A549 (cell line): ENCODE measurements around the gene UBE2O. TPM values are rescaled to one million over a fixed set of nuclear protein-coding genes. Genes with fewer than 3 reads are reported as not detected.
A peak's percentile ranks its signal among the peaks of the same experiment; 100 is the strongest.

Source experiments
- ATOH8 ChIP-seq: fragments of 250-450 bp; sonication (Bioruptor Pico); IDR thresholded peaks from 2 replicates; pipeline ENCODE4 v1.5.0; 2020; ENCODE audit warnings: low read depth, mild to moderate bottlenecking, moderate library complexity
- BHLHE40 ChIP-seq: IDR thresholded peaks from 2 replicates; pipeline ENCODE4 v1.6.1; 2012; ENCODE audit warnings: low read depth, low read length, inconsistent platforms
- CBX8 ChIP-seq: fragments of 200-600 bp; sonication (generic); IDR thresholded peaks from 2 replicates; pipeline ENCODE4 v1.6.1; 2016
- CEBPB ChIP-seq, 2 experiments: fragments of >200 bp in 1 of 2; sonication (Bioruptor Twin) in 1 of 2; formaldehyde crosslinking in 1 of 2; IDR thresholded peaks; 2 replicates each; pipeline ENCODE4 v1.6.1; 2012 to 2016
- E2F6 ChIP-seq: IDR thresholded peaks from 2 replicates; pipeline ENCODE4 v1.6.1; 2012; ENCODE audit warnings: low read depth, borderline replicate concordance
- EHF ChIP-seq: fragments of 250-450 bp; sonication (Bioruptor Pico); IDR thresholded peaks from 2 replicates; pipeline ENCODE4 v1.5.0; 2020; ENCODE audit warnings: mild to moderate bottlenecking
- FOSB ChIP-seq: fragments of 250-450 bp; sonication (Bioruptor Pico); IDR thresholded peaks from 2 replicates; pipeline ENCODE4 v1.5.0; 2020; ENCODE audit warnings: mild to moderate bottlenecking, moderate library complexity
- FOSL2 ChIP-seq, 2 experiments: fragments of 450-650 bp in 1 of 2; fragments of >200 bp in 1 of 2; sonication (Bioruptor Twin) in 1 of 2; formaldehyde crosslinking; IDR thresholded peaks; 2 replicates each; pipeline versions ENCODE4 v1.5.0 to v1.6.1; 2016 to 2020; ENCODE audit warnings: mild to moderate bottlenecking in 1 of 2, moderate library complexity in 1 of 2
- FOXS1 ChIP-seq: fragments of 250-450 bp; sonication (Bioruptor Pico); IDR thresholded peaks from 2 replicates; pipeline ENCODE4 v1.5.0; 2020; ENCODE audit warnings: mild to moderate bottlenecking, moderate library complexity
- GATA3 ChIP-seq: IDR thresholded peaks from 2 replicates; pipeline ENCODE4 v1.6.1; 2012; ENCODE audit warnings: borderline replicate concordance
- HDAC2 ChIP-seq: fragments of 200-600 bp; sonication (generic); IDR thresholded peaks from 2 replicates; pipeline ENCODE4 v1.6.1; 2016
- HMGXB4 ChIP-seq: fragments of 250-450 bp; sonication (Bioruptor Pico); IDR thresholded peaks from 2 replicates; pipeline ENCODE4 v1.5.0; 2021; ENCODE audit warnings: mild to moderate bottlenecking, moderate library complexity, borderline replicate concordance
- HOXA7 ChIP-seq: fragments of 250-450 bp; sonication (Bioruptor Pico); IDR thresholded peaks from 2 replicates; pipeline ENCODE4 v1.5.0; 2020; ENCODE audit warnings: mild to moderate bottlenecking, moderate library complexity
- HOXB13 ChIP-seq: fragments of 250-450 bp; sonication (Bioruptor Pico); IDR thresholded peaks from 2 replicates; pipeline ENCODE4 v1.5.0; 2020; ENCODE audit warnings: low read depth, mild to moderate bottlenecking, moderate library complexity
- JUN ChIP-seq, 2 experiments: fragments of >200 bp; sonication (Bioruptor Twin); formaldehyde crosslinking; IDR thresholded peaks; 2 replicates in 1 of 2; 3 replicates in 1 of 2; pipeline ENCODE4 v1.6.1; 2016 to 2017
- JUNB ChIP-seq: fragments of >200 bp; sonication (Bioruptor Twin); formaldehyde crosslinking; IDR thresholded peaks from 2 replicates; pipeline ENCODE4 v1.6.1; 2016
- MAFK ChIP-seq: fragments of 450-650 bp; IDR thresholded peaks from 2 replicates; pipeline ENCODE4 v1.6.1; 2014; ENCODE audit not compliant: partially characterized antibody
- MAZ ChIP-seq: fragments of 150-350 bp; IDR thresholded peaks from 2 replicates; pipeline ENCODE4 v1.6.1; 2014; ENCODE audit warnings: antibody characterized with exemption, low read depth, low read length, borderline replicate concordance
- NPAS2 ChIP-seq: fragments of 250-450 bp; sonication (Bioruptor Pico); IDR thresholded peaks from 2 replicates; pipeline ENCODE4 v1.8.0; 2022; ENCODE audit warnings: mild to moderate bottlenecking, moderate library complexity, borderline replicate concordance
- NR3C1 ChIP-seq: fragments of >200 bp; sonication (Bioruptor Twin); formaldehyde crosslinking; IDR thresholded peaks from 3 replicates; pipeline ENCODE4 v1.6.1; 2017
- PHF8 ChIP-seq: fragments of 200-600 bp; sonication (generic); IDR thresholded peaks from 2 replicates; pipeline ENCODE4 v1.6.1; 2016; ENCODE audit warnings: low read depth, mild to moderate bottlenecking, antibody characterized with exemption, moderate library complexity, borderline replicate concordance
- RAD21 ChIP-seq, 2 experiments: fragments of >200 bp in 1 of 2; sonication (Bioruptor Twin) in 1 of 2; formaldehyde crosslinking in 1 of 2; IDR thresholded peaks in 1 of 2; conservative IDR thresholded peaks in 1 of 2; 2 replicates in 1 of 2; 3 replicates in 1 of 2; pipeline ENCODE4 v1.6.1; 2012 to 2018; ENCODE audit warnings: inconsistent platforms in 1 of 2
- SMC3 ChIP-seq: fragments of >200 bp; sonication (Bioruptor Twin); formaldehyde crosslinking; IDR thresholded peaks from 3 replicates; pipeline ENCODE4 v1.6.1; 2018; ENCODE audit warnings: inconsistent platforms
- TFCP2L1 ChIP-seq: fragments of 250-450 bp; sonication (Bioruptor Pico); IDR thresholded peaks from 2 replicates; pipeline ENCODE4 v1.5.0; 2021; ENCODE audit warnings: mild to moderate bottlenecking
- USF2 ChIP-seq: fragments of 450-650 bp; IDR thresholded peaks from 2 replicates; pipeline ENCODE4 v1.6.1; 2014; ENCODE audit warnings: antibody characterized with exemption
- ZC3H11A ChIP-seq: fragments of 450-650 bp; IDR thresholded peaks from 2 replicates; pipeline ENCODE4 v1.6.1; 2014; ENCODE audit warnings: antibody characterized with exemption, mild to moderate bottlenecking
- ZFP36 ChIP-seq: fragments of 450-650 bp; IDR thresholded peaks from 2 replicates; pipeline ENCODE4 v1.6.1; 2014; ENCODE audit warnings: borderline replicate concordance; ENCODE audit not compliant: partially characterized antibody
- polyA plus RNA-seq, 4 experiments: library from polyadenylated mRNA; depleted of rRNA in 3 of 4; stranded (reverse); fragments of >200 nt; fragmentation: RNase III in 1 of 4; extraction: RNeasy Plus Mini Kit Qiagen cat#74134 plus additional on column Dnase treatment in 1 of 4; gene quantifications; 2 replicates in 3 of 4; 3 replicates in 1 of 4; pipeline ENCODE4 v1.2.3, GENCODE V29; 2011 to 2017
- TF ChIP-seq, protein P1 (sequence below): fragments of 200-600 bp; sonication (generic); IDR thresholded peaks from 2 replicates; pipeline ENCODE4 v1.6.1; 2016; ENCODE audit warnings: antibody characterized with exemption, mild to moderate bottlenecking, moderate library complexity
- TF ChIP-seq, protein P2 (sequence below): IDR thresholded peaks from 2 replicates; pipeline ENCODE4 v1.6.1; 2012

Gene UBE2O
- polyA plus RNA-seq, 2 of the 4 experiments (the other 2 are of a cell fraction) = 22.0 to 25.7 TPM

DNA sequence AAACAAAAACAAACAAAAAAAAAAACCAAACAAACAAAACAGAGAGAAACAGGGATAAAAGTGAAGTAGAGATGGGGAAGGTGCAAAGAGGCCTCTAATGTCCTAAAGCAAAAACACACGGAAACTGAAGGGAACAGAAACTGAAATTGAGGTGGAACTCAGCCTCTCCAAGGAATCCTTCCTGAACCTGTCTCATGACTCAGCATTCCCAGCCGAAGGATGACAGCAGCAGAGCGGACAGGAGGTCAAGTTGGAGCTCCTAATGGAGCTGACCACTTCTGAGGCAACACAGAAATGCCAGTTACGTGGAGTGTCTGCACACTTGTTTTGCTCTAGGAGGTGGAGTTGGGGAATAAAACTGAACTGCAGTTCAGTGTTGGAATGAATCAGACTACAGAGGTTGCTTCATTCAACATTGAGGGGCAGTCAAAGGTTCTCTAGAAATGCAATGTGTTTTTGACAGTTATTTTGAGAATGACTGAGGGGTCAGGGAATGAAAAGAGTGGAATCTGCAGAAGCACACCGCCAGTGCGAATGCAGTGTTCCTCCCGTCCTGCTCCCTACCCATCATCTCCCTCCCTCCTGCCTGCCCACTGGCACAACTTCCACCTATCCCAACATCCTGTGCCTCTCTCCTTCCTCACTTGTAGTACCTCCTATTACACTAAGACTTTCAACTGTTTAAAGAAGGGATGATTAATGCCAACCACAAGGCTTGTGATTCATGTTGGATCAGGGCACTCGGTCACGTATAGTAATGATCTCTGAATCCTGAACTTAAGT lies 6.3 kb downstream of the UBE2O start (continued):
- TF ChIP-seq HMGXB4 (CRISPR knock-in tag) = no peak
- no peak for TF ChIP-seq PHF8
- TF ChIP-seq E2F6 = no peak
- TF ChIP-seq, protein P1, sequence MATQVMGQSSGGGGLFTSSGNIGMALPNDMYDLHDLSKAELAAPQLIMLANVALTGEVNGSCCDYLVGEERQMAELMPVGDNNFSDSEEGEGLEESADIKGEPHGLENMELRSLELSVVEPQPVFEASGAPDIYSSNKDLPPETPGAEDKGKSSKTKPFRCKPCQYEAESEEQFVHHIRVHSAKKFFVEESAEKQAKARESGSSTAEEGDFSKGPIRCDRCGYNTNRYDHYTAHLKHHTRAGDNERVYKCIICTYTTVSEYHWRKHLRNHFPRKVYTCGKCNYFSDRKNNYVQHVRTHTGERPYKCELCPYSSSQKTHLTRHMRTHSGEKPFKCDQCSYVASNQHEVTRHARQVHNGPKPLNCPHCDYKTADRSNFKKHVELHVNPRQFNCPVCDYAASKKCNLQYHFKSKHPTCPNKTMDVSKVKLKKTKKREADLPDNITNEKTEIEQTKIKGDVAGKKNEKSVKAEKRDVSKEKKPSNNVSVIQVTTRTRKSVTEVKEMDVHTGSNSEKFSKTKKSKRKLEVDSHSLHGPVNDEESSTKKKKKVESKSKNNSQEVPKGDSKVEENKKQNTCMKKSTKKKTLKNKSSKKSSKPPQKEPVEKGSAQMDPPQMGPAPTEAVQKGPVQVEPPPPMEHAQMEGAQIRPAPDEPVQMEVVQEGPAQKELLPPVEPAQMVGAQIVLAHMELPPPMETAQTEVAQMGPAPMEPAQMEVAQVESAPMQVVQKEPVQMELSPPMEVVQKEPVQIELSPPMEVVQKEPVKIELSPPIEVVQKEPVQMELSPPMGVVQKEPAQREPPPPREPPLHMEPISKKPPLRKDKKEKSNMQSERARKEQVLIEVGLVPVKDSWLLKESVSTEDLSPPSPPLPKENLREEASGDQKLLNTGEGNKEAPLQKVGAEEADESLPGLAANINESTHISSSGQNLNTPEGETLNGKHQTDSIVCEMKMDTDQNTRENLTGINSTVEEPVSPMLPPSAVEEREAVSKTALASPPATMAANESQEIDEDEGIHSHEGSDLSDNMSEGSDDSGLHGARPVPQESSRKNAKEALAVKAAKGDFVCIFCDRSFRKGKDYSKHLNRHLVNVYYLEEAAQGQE = no peak
- TF ChIP-seq HOXA7 (CRISPR knock-in tag) = no peak
- no peak for TF ChIP-seq RAD21 (conservative IDR thresholded peaks at IDR 0.05 in 1 of 2, IDR thresholded peaks at IDR 0.05 in 1 of 2)
- peak; percentile 100 for TF ChIP-seq MAFK
- no peak for TF ChIP-seq EHF
- no peak for TF ChIP-seq NPAS2 (CRISPR knock-in tag)
- no peak; the same call in 1 of the 2 replicates for TF ChIP-seq GATA3
- no peak for TF ChIP-seq ZC3H11A
- TF ChIP-seq, protein P2, sequence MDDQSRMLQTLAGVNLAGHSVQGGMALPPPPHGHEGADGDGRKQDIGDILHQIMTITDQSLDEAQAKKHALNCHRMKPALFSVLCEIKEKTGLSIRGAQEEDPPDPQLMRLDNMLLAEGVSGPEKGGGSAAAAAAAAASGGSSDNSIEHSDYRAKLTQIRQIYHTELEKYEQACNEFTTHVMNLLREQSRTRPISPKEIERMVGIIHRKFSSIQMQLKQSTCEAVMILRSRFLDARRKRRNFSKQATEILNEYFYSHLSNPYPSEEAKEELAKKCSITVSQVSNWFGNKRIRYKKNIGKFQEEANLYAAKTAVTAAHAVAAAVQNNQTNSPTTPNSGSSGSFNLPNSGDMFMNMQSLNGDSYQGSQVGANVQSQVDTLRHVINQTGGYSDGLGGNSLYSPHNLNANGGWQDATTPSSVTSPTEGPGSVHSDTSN = no peak
- TF ChIP-seq USF2 = no peak
- TF ChIP-seq JUNB = peak; percentile 51
- TF ChIP-seq HDAC2 = no peak
- TF ChIP-seq CEBPB (IDR thresholded peaks at IDR 0.05) = peak in 1 of 2 experiments; percentile 47; a peak in 2 of 4 replicates
- no peak for TF ChIP-seq ZFP36
- no peak for TF ChIP-seq CBX8
- TF ChIP-seq NR3C1 = no peak
- TF ChIP-seq ATOH8 (CRISPR knock-in tag) = no peak
- TF ChIP-seq BHLHE40 = no peak
- no peak for TF ChIP-seq FOSL2 (IDR thresholded peaks at IDR 0.05)
- TF ChIP-seq FOSL2 (CRISPR knock-in tag; IDR thresholded peaks at IDR 0.05) = peak; percentile 83
- 0 out of 2 replicates have a peak, but pooled peaks have one; percentile 19 for TF ChIP-seq FOXS1
- TF ChIP-seq SMC3 = no peak
- TF ChIP-seq HOXB13 (CRISPR knock-in tag) = no peak
- TF ChIP-seq MAZ = no peak
- no peak for TF ChIP-seq TFCP2L1
- TF ChIP-seq JUN (IDR thresholded peaks at IDR 0.05) = peak in 1 of 2 experiments; percentile 22; a peak in 1 of 5 replicates
- TF ChIP-seq FOSB = no peak
